KMS-11 (cell line): ENCODE data around the gene BABAM2.
"Not testable (repeated sequence)": the region's sequence is repeated elsewhere in the genome, so short reads cannot be mapped to it uniquely, and the experiment has no call there.

ENCODE experiments used
- H2AFZ ChIP-seq: fragments of 200-600 bp; sonication (generic); 2 replicates; pipeline ENCODE4 v1.6.1; 2016; ENCODE audit warnings: antibody characterized with exemption, mixed run types, low read depth
- H3K27ac ChIP-seq: fragments of 200-600 bp; sonication (generic); 2 replicates; pipeline ENCODE4 v1.6.1; 2016; ENCODE audit warnings: mild to moderate bottlenecking, mixed run types
- H3K27me3 ChIP-seq: fragments of 200-600 bp; sonication (generic); 2 replicates; pipeline ENCODE4 v1.6.1; 2017; ENCODE audit warnings: mild to moderate bottlenecking, low read depth, mixed run types, moderate library complexity; ENCODE audit not compliant: insufficient read depth
- H3K36me3 ChIP-seq: fragments of 200-600 bp; sonication (generic); 2 replicates; pipeline ENCODE4 v1.6.1; 2017; ENCODE audit warnings: mild to moderate bottlenecking, mixed run types; ENCODE audit not compliant: insufficient read depth
- H3K4me1 ChIP-seq: fragments of 200-600 bp; sonication (generic); 2 replicates; pipeline ENCODE4 v1.6.1; 2016; ENCODE audit warnings: mild to moderate bottlenecking, low read depth, mixed run types; ENCODE audit not compliant: poor library complexity, severe bottlenecking
- H3K4me2 ChIP-seq: fragments of 200-600 bp; sonication (generic); 2 replicates; pipeline ENCODE4 v1.7.0; 2016; ENCODE audit warnings: mild to moderate bottlenecking, mixed run types
- H3K4me3 ChIP-seq: fragments of 200-600 bp; sonication (generic); IDR thresholded peaks from 2 replicates; pipeline ENCODE4 v1.6.1; 2017; ENCODE audit warnings: low read depth, low read length, mixed read lengths; ENCODE audit not compliant: insufficient read depth
- H3K79me2 ChIP-seq: fragments of 200-600 bp; sonication (generic); 2 replicates; pipeline ENCODE4 v1.6.1; 2016; ENCODE audit warnings: low read depth, mixed run types; ENCODE audit not compliant: insufficient read depth
- H3K9ac ChIP-seq: fragments of 200-600 bp; sonication (generic); 2 replicates; pipeline ENCODE4 v1.6.1; 2016; ENCODE audit warnings: mild to moderate bottlenecking, mixed run types
- H4K20me1 ChIP-seq: fragments of 200-600 bp; sonication (generic); 2 replicates; pipeline ENCODE4 v1.6.1; 2016; ENCODE audit warnings: mild to moderate bottlenecking, mixed run types; ENCODE audit not compliant: insufficient read depth
- CTCF ChIP-seq: fragments of 200-600 bp; sonication (generic); conservative IDR thresholded peaks from 2 replicates; pipeline ENCODE4 v1.6.1; 2017; ENCODE audit warnings: low read depth, mild to moderate bottlenecking, antibody characterized with exemption, low read length, moderate library complexity, mixed read lengths

Gene BABAM2

GRCh38 chr2:28253543-28253942, 363.0 kb downstream of the BABAM2 start:
- no peak for TF ChIP-seq CTCF
- no peaks in the 10 kb centered on the region for H3K27me3 ChIP-seq
- H3K4me2 ChIP-seq = no peak overlapping the region; the same call in 1 of the 2 replicates
- H4K20me1 ChIP-seq = no peaks in the 10 kb centered on the region
- peaks cover 41% of the 10 kb centered on the region for H3K4me1 ChIP-seq
- no peak overlapping the region for H3K27ac ChIP-seq
- no peak overlapping the region for H3K4me3 ChIP-seq
- no peaks in the 10 kb centered on the region for H3K36me3 ChIP-seq
- no peak overlapping the region for H2AFZ ChIP-seq
- H3K9ac ChIP-seq = no peak overlapping the region
- no peaks in the 10 kb centered on the region for H3K79me2 ChIP-seq

DNA sequence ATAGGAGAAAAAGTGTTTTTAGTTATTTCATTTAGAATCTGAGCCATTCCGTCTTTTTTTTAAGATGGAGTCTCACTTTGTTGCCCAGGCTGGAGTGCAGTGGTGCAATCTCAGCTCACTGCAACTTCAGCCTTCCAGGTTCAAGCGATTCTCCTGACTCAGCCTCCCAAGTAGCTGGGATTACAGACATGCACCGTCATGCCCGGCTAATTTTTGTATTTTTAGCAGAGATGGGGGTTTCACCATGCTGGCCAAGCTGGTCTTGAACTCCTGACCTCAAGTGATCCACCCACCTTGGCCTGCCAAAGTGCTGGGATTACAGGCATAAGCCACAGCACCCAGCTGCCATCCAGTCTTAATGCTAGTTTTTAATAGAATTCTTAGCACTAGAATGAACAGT, 364.7 kb downstream of the BABAM2 start:
- H2AFZ ChIP-seq, H3K36me3 ChIP-seq, H3K4me2 ChIP-seq, H4K20me1 ChIP-seq, H3K4me3 ChIP-seq, H3K27ac ChIP-seq, H3K27me3 ChIP-seq, H3K9ac ChIP-seq, H3K79me2 ChIP-seq: not testable (repeated sequence)
- H3K4me1 ChIP-seq = peaks cover 41% of the 10 kb centered on the region

- H3K27ac ChIP-seq = no peak overlapping the region
- TF ChIP-seq CTCF = no peak
These were observed 366.7 kb downstream of the BABAM2 start for GRCh38 chr2:28257182-28257581.

GRCh38 chr2:28259226-28259625, 368.7 kb downstream of the BABAM2 start:
- not testable (repeated sequence) for H3K4me3 ChIP-seq, H3K27me3 ChIP-seq, H3K4me2 ChIP-seq, H3K27ac ChIP-seq, H2AFZ ChIP-seq, H4K20me1 ChIP-seq, H3K9ac ChIP-seq, H3K4me1 ChIP-seq, H3K79me2 ChIP-seq, H3K36me3 ChIP-seq

More at GRCh38 chr2:28257182-28257581, 366.7 kb downstream of the BABAM2 start:
- Histone ChIP-seq H3K4me3 (no peak overlapping the region), H4K20me1 (no peaks in the 10 kb centered on the region), H3K4me1 (peaks cover 25% of the 10 kb centered on the region), H3K9ac (no peak overlapping the region), H3K27me3 (no peaks in the 10 kb centered on the region), H2AFZ (no peak overlapping the region), H3K79me2 (no peaks in the 10 kb centered on the region), H3K4me2 (no peak overlapping the region), H3K36me3 (no peaks in the 10 kb centered on the region)

- no peak overlapping the region for H3K9ac ChIP-seq
- TF ChIP-seq CTCF = no peak
- H3K79me2 ChIP-seq = no peaks in the 10 kb centered on the region
- H3K27me3 ChIP-seq = no peaks in the 10 kb centered on the region
- no peak overlapping the region for H3K4me3 ChIP-seq
- no peak overlapping the region for H3K27ac ChIP-seq
- H3K4me2 ChIP-seq = no peak overlapping the region
- no peaks in the 10 kb centered on the region for H4K20me1 ChIP-seq
- no peaks in the 10 kb centered on the region for H3K4me1 ChIP-seq
- no peaks in the 10 kb centered on the region for H3K36me3 ChIP-seq
- no peak overlapping the region for H2AFZ ChIP-seq
These were observed 373.2 kb downstream of the BABAM2 start for GRCh38 chr2:28263690-28264089.
